ENCODE results near the gene CLEC4A.
"Not testable (repeated sequence)": the region's sequence is repeated elsewhere in the genome, so short reads cannot be mapped to it uniquely, and the experiment has no call there.

DNA sequence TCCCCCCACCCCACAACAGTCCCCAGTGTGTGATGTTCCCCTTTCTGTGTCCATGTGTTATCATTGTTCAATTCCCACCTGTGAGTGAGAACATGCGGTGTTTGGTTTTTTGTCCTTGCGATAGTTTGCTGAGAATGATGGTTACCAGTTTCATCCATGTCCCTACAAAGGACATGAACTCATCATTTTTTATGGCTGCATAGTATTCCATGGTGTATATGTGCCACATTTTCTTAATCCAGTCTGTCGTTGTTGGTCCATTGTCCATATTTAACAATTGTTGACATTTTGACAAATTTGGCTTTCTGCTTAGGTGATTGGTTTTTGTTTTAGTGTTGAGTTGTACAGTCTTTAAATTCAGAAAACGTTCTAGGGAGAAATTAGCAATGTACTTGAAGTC is 10.3 kb upstream of the CLEC4A start:
- TF ChIP-seq, protein P1, sequence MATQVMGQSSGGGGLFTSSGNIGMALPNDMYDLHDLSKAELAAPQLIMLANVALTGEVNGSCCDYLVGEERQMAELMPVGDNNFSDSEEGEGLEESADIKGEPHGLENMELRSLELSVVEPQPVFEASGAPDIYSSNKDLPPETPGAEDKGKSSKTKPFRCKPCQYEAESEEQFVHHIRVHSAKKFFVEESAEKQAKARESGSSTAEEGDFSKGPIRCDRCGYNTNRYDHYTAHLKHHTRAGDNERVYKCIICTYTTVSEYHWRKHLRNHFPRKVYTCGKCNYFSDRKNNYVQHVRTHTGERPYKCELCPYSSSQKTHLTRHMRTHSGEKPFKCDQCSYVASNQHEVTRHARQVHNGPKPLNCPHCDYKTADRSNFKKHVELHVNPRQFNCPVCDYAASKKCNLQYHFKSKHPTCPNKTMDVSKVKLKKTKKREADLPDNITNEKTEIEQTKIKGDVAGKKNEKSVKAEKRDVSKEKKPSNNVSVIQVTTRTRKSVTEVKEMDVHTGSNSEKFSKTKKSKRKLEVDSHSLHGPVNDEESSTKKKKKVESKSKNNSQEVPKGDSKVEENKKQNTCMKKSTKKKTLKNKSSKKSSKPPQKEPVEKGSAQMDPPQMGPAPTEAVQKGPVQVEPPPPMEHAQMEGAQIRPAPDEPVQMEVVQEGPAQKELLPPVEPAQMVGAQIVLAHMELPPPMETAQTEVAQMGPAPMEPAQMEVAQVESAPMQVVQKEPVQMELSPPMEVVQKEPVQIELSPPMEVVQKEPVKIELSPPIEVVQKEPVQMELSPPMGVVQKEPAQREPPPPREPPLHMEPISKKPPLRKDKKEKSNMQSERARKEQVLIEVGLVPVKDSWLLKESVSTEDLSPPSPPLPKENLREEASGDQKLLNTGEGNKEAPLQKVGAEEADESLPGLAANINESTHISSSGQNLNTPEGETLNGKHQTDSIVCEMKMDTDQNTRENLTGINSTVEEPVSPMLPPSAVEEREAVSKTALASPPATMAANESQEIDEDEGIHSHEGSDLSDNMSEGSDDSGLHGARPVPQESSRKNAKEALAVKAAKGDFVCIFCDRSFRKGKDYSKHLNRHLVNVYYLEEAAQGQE (IDR thresholded peaks at IDR 0.05; ENCODE audit: unreplicated experiment), result not testable (repeated sequence)
- TF ChIP-seq, protein P2, sequence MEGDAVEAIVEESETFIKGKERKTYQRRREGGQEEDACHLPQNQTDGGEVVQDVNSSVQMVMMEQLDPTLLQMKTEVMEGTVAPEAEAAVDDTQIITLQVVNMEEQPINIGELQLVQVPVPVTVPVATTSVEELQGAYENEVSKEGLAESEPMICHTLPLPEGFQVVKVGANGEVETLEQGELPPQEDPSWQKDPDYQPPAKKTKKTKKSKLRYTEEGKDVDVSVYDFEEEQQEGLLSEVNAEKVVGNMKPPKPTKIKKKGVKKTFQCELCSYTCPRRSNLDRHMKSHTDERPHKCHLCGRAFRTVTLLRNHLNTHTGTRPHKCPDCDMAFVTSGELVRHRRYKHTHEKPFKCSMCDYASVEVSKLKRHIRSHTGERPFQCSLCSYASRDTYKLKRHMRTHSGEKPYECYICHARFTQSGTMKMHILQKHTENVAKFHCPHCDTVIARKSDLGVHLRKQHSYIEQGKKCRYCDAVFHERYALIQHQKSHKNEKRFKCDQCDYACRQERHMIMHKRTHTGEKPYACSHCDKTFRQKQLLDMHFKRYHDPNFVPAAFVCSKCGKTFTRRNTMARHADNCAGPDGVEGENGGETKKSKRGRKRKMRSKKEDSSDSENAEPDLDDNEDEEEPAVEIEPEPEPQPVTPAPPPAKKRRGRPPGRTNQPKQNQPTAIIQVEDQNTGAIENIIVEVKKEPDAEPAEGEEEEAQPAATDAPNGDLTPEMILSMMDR (conservative IDR thresholded peaks at IDR 0.05; ENCODE audit: low read depth in 2 of 2), result not testable (repeated sequence)
- not testable (repeated sequence) for TF ChIP-seq CREB1 (CRISPR knock-in tag; IDR thresholded peaks at IDR 0.05; ENCODE audit: low read depth); EZH2 (IDR thresholded peaks at IDR 0.05; ENCODE audit: low read depth, unreplicated experiment); POLR2AphosphoS5 (IDR thresholded peaks at IDR 0.05; ENCODE audit: low read depth); EZH2phosphoT487 (IDR thresholded peaks at IDR 0.05; ENCODE audit: unreplicated experiment)

Data from GM23338 (cell line).